ENCODE measurements around the gene KLF16.

KLF16 gene

GRCh38 chr19:1863328-1863637, at the start of gene KLF16:
Gene KLF16, minus strand, starts transcription at chr19:1863579. Its CDS starts 82 bp downstream, at chr19:1863497.
- H4K20me1 ChIP-seq, result peaks cover 41 to 54% (median 43%) of the 10 kb centered on the region in 11 experiments
- no peak for TF ChIP-seq Cebpa-rat (IDR thresholded peaks at IDR 0.05)

GRCh38 chr19:1912760-1913505, 49.6 kb upstream of the KLF16 start:
- Histone ChIP-seq H3K4me2 (peak overlapping the region in 2 of 11 experiments; percentile 13 to 32; a peak in 3 of 22 replicates), H3K27ac (no peak overlapping the region), H4K20me1 (peaks cover 76 to 100% (median 89%) of the 10 kb centered on the region in 11 experiments), H3K9me3 (replicated peaks in 1 of 11) (no peaks in the 10 kb centered on the region), H3K27me3 (no peaks in the 10 kb centered on the region), H3K9ac (peak overlapping the region in 5 of 11 experiments; percentile 5 to 30 (median 20); a peak in 3 of 22 replicates), H3K4me3 (no peak overlapping the region), H3K4me1 (peaks cover 23 to 57% (median 43%) of the 10 kb centered on the region in 10 experiments), H3K36me3 (peaks cover 43 to 72% (median 55%) of the 10 kb centered on the region in 11 experiments)
- TF ChIP-seq Cebpa-rat (IDR thresholded peaks at IDR 0.05), result no peak

More at GRCh38 chr19:1863328-1863637, at the start of gene KLF16:
- Histone ChIP-seq H3K27ac (peak within 1 kb of the TSS; percentile 92 to 100 (median 98)), H3K4me3 (peak within 1 kb of the TSS; percentile 79 to 100 (median 95)), H3K4me1 (peaks cover 28 to 46% (median 43%) of the 10 kb centered on the region in 10 experiments), H3K9me3 (replicated peaks in 1 of 11) (no peaks in the 10 kb centered on the region), H3K36me3 (peaks cover 0 to 8% (median 0%) of the 10 kb centered on the region in 11 experiments; a peak in 3 of 22 replicates), H3K4me2 (peak within 1 kb of the TSS; percentile 98 to 100 (median 99)), H3K27me3 (no peaks in the 10 kb centered on the region), H3K9ac (peak within 1 kb of the TSS; percentile 95 to 99 (median 97))

- Histone ChIP-seq H3K4me3 (no peak overlapping the region), H3K36me3 (peaks cover 35 to 63% (median 47%) of the 10 kb centered on the region in 11 experiments), H4K20me1 (peaks cover 85 to 100% (median 94%) of the 10 kb centered on the region in 11 experiments), H3K9ac (no peak overlapping the region), H3K4me2 (no peak overlapping the region), H3K4me1 (peaks cover 32 to 66% (median 52%) of the 10 kb centered on the region in 10 experiments), H3K27ac (no peak overlapping the region), H3K27me3 (no peaks in the 10 kb centered on the region), H3K9me3 (replicated peaks in 1 of 11) (no peaks in the 10 kb centered on the region)
- no peak for TF ChIP-seq Cebpa-rat (IDR thresholded peaks at IDR 0.05)
Measured at GRCh38 chr19:1911995-1912394, 48.6 kb upstream of the KLF16 start.

- TF ChIP-seq Cebpa-rat (IDR thresholded peaks at IDR 0.05), result no peak
- no peak overlapping the region for H3K4me3 ChIP-seq
- H3K4me1 ChIP-seq, result peaks cover 41 to 75% (median 61%) of the 10 kb centered on the region in 10 experiments
- peaks cover 28 to 59% (median 40%) of the 10 kb centered on the region in 11 experiments for H3K36me3 ChIP-seq
- peak overlapping the region in 4 of 11 experiments; percentile 96 to 97 (median 96); a peak in 3 of 22 replicates for H3K4me2 ChIP-seq
- H3K27me3 ChIP-seq, result no peaks in the 10 kb centered on the region
- H3K27ac ChIP-seq, result no peak overlapping the region
- H3K9me3 ChIP-seq (replicated peaks in 1 of 11), result no peaks in the 10 kb centered on the region
- peak overlapping the region in 1 of 11 experiments; percentile 20; a peak in 3 of 22 replicates for H3K9ac ChIP-seq
- peaks cover 84 to 100% (median 93%) of the 10 kb centered on the region in 11 experiments for H4K20me1 ChIP-seq
Measured at GRCh38 chr19:1911098-1911497, 47.7 kb upstream of the KLF16 start.

- Histone ChIP-seq H3K9ac (peak overlapping the region; percentile 36 to 91 (median 60); a peak in 19 of 22 replicates), H3K9me3 (replicated peaks in 1 of 11) (no peaks in the 10 kb centered on the region), H3K27me3 (no peaks in the 10 kb centered on the region), H3K36me3 (peaks cover 25 to 51% (median 39%) of the 10 kb centered on the region in 11 experiments), H3K4me2 (peak overlapping the region; percentile 82 to 97 (median 95)), H3K27ac (peak overlapping the region in 3 of 11 experiments; percentile 7 to 50 (median 7); a peak in 4 of 22 replicates), H3K4me3 (peak overlapping the region in 3 of 10 experiments; percentile 30 to 37 (median 35); a peak in 1 of 20 replicates), H3K4me1 (peaks cover 46 to 81% (median 66%) of the 10 kb centered on the region in 10 experiments), H4K20me1 (peaks cover 82 to 96% (median 87%) of the 10 kb centered on the region in 11 experiments)
- no peak for TF ChIP-seq Cebpa-rat (IDR thresholded peaks at IDR 0.05)
Measured at GRCh38 chr19:1910177-1910576, 46.8 kb upstream of the KLF16 start.

- H3K4me3 ChIP-seq, result peak overlapping the region in 7 of 10 experiments; percentile 8 to 37 (median 34); a peak in 10 of 20 replicates
- H4K20me1 ChIP-seq, result peaks cover 78 to 92% (median 82%) of the 10 kb centered on the region in 11 experiments
- H3K4me1 ChIP-seq, result peaks cover 48 to 80% (median 69%) of the 10 kb centered on the region in 10 experiments
- no peak for TF ChIP-seq Cebpa-rat (IDR thresholded peaks at IDR 0.05)
- peak overlapping the region; percentile 36 to 91 (median 60); a peak in 20 of 22 replicates for H3K9ac ChIP-seq
- H3K9me3 ChIP-seq (replicated peaks in 1 of 11), result no peaks in the 10 kb centered on the region
- H3K36me3 ChIP-seq, result peaks cover 20 to 47% (median 34%) of the 10 kb centered on the region in 11 experiments
- no peaks in the 10 kb centered on the region for H3K27me3 ChIP-seq
- H3K4me2 ChIP-seq, result peak overlapping the region; percentile 82 to 97 (median 95)
- peak overlapping the region in 6 of 11 experiments; percentile 2 to 50 (median 14); a peak in 9 of 22 replicates for H3K27ac ChIP-seq
Measured at GRCh38 chr19:1909761-1910080, 46.3 kb upstream of the KLF16 start.

- peak overlapping the region in 2 of 10 experiments; percentile 9 to 21; a peak in 2 of 20 replicates for H3K4me3 ChIP-seq
- no peak for TF ChIP-seq Cebpa-rat (IDR thresholded peaks at IDR 0.05)
- peak overlapping the region in 8 of 11 experiments; percentile 9 to 92 (median 34); a peak in 8 of 22 replicates for H3K27ac ChIP-seq
- peaks cover 16 to 33% (median 23%) of the 10 kb centered on the region in 11 experiments for H3K36me3 ChIP-seq
- H3K9me3 ChIP-seq (replicated peaks in 1 of 11), result no peaks in the 10 kb centered on the region
- H3K9ac ChIP-seq, result peak overlapping the region; percentile 36 to 91 (median 64); a peak in 20 of 22 replicates
- peaks cover 62 to 81% (median 75%) of the 10 kb centered on the region in 10 experiments for H3K4me1 ChIP-seq
- H3K4me2 ChIP-seq, result peak overlapping the region; percentile 82 to 97 (median 95)
- peaks cover 64 to 78% (median 68%) of the 10 kb centered on the region in 11 experiments for H4K20me1 ChIP-seq
- H3K27me3 ChIP-seq, result no peaks in the 10 kb centered on the region
Measured at GRCh38 chr19:1908364-1908678, 44.9 kb upstream of the KLF16 start.

- no peaks in the 10 kb centered on the region for H3K27me3 ChIP-seq
- no peaks in the 10 kb centered on the region for H3K9me3 ChIP-seq (replicated peaks in 1 of 11)
- H3K4me1 ChIP-seq, result peaks cover 68 to 84% (median 79%) of the 10 kb centered on the region in 10 experiments
- TF ChIP-seq Cebpa-rat (IDR thresholded peaks at IDR 0.05), result no peak
- peaks cover 11 to 27% (median 18%) of the 10 kb centered on the region in 11 experiments for H3K36me3 ChIP-seq
- H4K20me1 ChIP-seq, result peaks cover 58 to 72% (median 63%) of the 10 kb centered on the region in 11 experiments
- peak overlapping the region in 3 of 10 experiments; percentile 9 to 21 (median 15); a peak in 2 of 20 replicates for H3K4me3 ChIP-seq
- peak overlapping the region in 8 of 11 experiments; percentile 9 to 92 (median 34); a peak in 13 of 22 replicates for H3K27ac ChIP-seq
- H3K4me2 ChIP-seq, result peak overlapping the region; percentile 82 to 97 (median 95)
- peak overlapping the region; percentile 36 to 91 (median 64); a peak in 20 of 22 replicates for H3K9ac ChIP-seq
Measured at GRCh38 chr19:1907563-1908363, 44.4 kb upstream of the KLF16 start.

All from BLaER1 treated with 17β-estradiol and CSF1 and Interleukin-3, amounts not matched to agents 10 nM and 100 nM (cell line).